ENCODE data around the gene ARSI.

DNA sequence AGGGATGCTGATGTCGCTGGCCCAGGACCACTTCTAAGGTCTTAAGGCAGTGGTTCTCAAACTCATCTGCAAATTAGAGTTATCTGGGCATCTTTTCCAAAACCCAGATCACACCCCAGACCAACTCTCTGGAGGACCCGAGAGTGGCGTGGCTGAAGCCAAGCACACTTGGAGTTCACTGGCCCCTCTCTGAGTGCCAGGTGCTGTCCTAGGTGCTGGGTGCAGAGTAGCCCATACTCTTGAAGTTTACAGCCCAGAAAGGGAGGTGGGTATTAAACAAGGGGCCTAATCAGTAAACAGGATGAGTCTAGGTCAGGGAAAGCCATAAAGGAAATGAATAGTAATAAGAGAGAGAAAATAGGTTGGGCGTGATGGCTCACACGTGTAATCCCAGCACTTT, 30.8 kb downstream of the ARSI start:
- TF ChIP-seq EP300 (IDR thresholded peaks at IDR 0.05) (no peak), POLR2A (IDR thresholded peaks at IDR 0.05) (no peak)

Data from upper lobe of left lung (tissue), 4 donors.